Measurements from ENCODE around the gene LMNA. TPM values are rescaled to one million over a fixed set of nuclear protein-coding genes. Genes with fewer than 3 reads are reported as not detected.

LMNA gene
- total and polyA plus RNA-seq, 2 donors (not counting 1 experiment from before 2014, with no cell fraction given) = 19.4 to 28.7 TPM

GRCh38 chr1:156150333-156151011 is 36.0 kb downstream of the LMNA start:
- peak overlapping the region; percentile 62 for H3K4me3 Mint-ChIP-seq

More at GRCh38 chr1:156150333-156151011, 36.0 kb downstream of the LMNA start:
- Histone ChIP-seq H3K27ac (ENCODE audit: low read length in 2 of 2) (no peak overlapping the region), H3K79me2 (ENCODE audit: control insufficient read depth, insufficient read depth, low read length) (peaks cover 17% of the 10 kb centered on the region), H3K9ac (ENCODE audit: low read length) (no peak overlapping the region), H3K9me3 (ENCODE audit: control extremely low read depth in 1 of 3, control insufficient read depth in 2 of 3, insufficient read depth in 1 of 3, low read length in 2 of 3) (no peaks in the 10 kb centered on the region), H3K4me1 (ENCODE audit: control insufficient read depth in 2 of 2, insufficient read depth in 2 of 2, low read length in 2 of 2) (peaks cover 86 to 97% of the 10 kb centered on the region in 2 donors), H3K27me3 (replicated peaks in 1 of 4; ENCODE audit: control extremely low read depth in 1 of 4, control insufficient read depth in 3 of 4, insufficient read depth in 4 of 4, low read length in 3 of 4) (peaks cover 0 to 14% (median 2%) of the 10 kb centered on the region in 4 experiments), H3K36me3 (replicated peaks in 1 of 2; ENCODE audit: control extremely low read depth in 1 of 2, control insufficient read depth in 1 of 2, extremely low read depth in 1 of 2, insufficient read depth in 2 of 2, low read length in 1 of 2) (no peaks in the 10 kb centered on the region), H3K4me2 (replicated peaks; ENCODE audit: low read depth, low read length, poor library complexity, severe bottlenecking) (peak overlapping the region; percentile 66), H2AFZ (ENCODE audit: insufficient read depth, low read depth, low read length, poor library complexity, severe bottlenecking) (no peak overlapping the region), H3K4me3 (ENCODE audit: control extremely low read depth in 1 of 5, extremely low read depth in 1 of 5, insufficient read depth in 1 of 5, low read depth in 2 of 5, low read length in 4 of 5) (no peak overlapping the region), H4K20me1 (ENCODE audit: control insufficient read depth, insufficient read depth, low read length, poor library complexity, severe bottlenecking) (no peaks in the 10 kb centered on the region)
- Mint-ChIP-seq H3K27me3 (peaks cover 4% of the 10 kb centered on the region), H3K27ac (peak overlapping the region; percentile 76), H3K9me3 (ENCODE audit: insufficient read depth) (no peaks in the 10 kb centered on the region), H3K4me1 (peaks cover 88% of the 10 kb centered on the region)
- ChIA-PET CTCF (interaction anchor here (0.7 to 14.3 kb wide), 11 partner anchors 10 to 74 kb away, joined by 3 to 381 read pairs (median 3); no protein-coding TSS in a partner anchor), POLR2A (interaction anchor here (0.6 to 1.4 kb wide), 2 partner anchors 62 to 77 kb away, joined by 3 to 8 read pairs; partner anchors contain the start of gene PMF1)
- ATAC-seq (ENCODE audit: low read depth) (no peak), DNase-seq (peak; percentile 38)
- 80% methylated on average over 5 of the region's 10 CpGs for WGBS (ENCODE audit: insufficient coverage)
- TF ChIP-seq EZH2 (IDR thresholded peaks at IDR 0.05; ENCODE audit: borderline replicate concordance, insufficient read depth, low read depth, low read length, poor library complexity, severe bottlenecking) (no peak), CTCF (IDR thresholded peaks at IDR 0.05) (no peak)
- intact Hi-C loops (cut with micrococcal nuclease) = no loop called here
